Activated CD8-positive, alpha-beta memory T cell treated with anti-CD3 and anti-CD28 coated beads, Interleukin-2, amount 50 U/mL, for 1 hour (primary cell): ENCODE data around the gene IKBIP.
"Not testable (repeated sequence)": the region's sequence is repeated elsewhere in the genome, so short reads cannot be mapped to it uniquely, and the experiment has no call there.

Source experiments
- DNase-seq: peaks from one replicate; pipeline ENCODE4 v3.0.0-alpha.2; 2020; ENCODE audit errors: extremely low read depth

Gene IKBIP

DNA sequence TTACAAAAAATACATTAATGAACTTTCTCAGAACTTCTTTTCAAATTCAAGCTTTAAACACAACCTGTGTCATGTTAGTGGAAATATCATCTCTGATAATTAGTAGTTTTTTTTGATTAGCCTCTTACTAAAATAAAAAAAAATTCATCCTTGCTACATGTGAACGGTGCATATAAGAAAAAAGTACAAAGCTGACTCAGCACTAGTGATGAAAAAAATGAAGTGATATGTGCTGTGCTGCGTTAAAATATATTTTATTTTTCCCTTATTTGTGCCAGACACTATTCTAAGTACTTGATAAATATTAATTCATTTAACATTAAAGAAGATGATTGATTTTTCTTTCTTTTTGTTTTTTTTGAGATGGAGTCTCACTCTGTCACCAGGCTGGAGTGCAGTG, 7.5 kb downstream of the IKBIP start:
- no peak for DNase-seq

DNA sequence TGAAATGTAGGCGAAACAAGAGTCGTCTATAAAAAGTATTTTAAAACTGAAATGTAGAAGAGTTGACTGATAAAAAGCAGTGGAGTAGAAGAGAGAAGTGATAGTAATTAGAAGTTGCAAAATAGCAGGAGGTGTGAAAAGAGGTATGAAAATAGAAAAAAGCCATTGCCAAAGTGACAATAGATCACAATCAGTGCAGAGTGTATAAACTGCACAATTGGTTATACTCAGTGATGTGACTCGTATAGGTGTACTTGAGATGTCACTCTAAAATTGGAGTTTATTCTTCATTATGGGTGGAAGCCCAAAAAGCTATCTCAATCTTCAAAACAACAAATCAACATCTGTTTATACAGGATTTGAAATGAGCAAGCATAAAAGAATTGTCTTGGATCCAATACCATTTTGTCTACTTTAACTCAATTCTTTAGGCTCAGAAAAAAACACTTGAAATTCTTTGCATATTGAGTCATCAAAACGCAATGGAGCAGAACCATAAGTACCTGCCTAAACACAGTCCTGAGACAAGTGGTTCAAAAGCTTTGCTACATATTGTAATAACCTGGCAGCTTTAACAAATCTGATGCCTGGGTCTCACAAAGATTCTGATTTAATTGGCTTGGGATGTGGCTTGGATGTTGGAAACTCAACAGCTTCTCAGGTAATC, 8.8 kb downstream of the IKBIP start:
- no peak for DNase-seq

DNA sequence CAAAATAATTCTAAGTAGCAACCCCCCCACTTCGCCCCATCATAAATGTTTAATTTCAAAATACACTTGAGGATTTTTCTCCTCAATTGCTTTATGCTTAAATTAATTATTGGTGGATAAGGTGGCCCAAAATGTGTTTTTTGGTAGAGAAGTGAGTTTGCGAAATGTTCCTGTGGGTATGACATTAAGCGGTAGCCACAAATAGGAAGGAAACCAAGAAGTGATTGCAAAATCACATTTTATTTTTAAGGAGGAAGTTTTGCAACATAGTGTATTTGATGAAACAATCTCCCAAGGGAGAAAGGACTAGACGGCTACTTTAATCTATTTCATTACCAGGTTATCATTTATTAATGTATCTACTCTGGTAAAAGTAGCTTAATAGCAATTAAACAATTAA, 25.6 kb downstream of the IKBIP start:
- DNase-seq = no peak

DNA sequence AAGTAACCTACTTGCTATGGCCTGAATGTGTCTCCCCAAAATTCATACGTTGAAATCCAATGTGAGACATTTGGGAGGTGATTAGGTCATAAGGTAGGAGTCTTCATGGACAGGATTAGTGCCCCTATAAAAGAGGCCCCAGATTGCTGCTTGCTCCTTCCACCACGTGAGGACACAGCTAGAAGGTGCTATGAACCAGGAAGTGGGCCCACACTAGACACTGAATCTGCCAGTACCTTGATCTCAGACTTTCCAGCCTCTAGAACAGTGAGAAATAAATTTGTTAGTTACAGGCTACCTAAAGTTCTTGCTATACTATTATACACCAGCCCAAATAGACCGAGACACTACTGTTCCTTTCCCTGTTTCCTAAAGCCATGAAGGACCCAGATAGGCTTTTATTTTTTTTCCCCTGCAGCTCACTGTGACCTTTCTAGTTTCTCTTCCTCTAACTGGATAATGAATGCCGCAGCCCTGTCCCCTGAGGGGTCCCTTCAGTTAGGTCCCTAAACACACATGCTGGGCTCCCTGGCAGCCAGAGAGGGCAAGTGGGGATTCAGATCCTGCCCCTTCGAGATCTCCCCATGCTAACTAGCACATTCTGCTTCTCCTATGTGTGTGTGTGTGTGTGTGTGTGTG, 31.8 kb downstream of the IKBIP start:
- no peak for DNase-seq

DNA sequence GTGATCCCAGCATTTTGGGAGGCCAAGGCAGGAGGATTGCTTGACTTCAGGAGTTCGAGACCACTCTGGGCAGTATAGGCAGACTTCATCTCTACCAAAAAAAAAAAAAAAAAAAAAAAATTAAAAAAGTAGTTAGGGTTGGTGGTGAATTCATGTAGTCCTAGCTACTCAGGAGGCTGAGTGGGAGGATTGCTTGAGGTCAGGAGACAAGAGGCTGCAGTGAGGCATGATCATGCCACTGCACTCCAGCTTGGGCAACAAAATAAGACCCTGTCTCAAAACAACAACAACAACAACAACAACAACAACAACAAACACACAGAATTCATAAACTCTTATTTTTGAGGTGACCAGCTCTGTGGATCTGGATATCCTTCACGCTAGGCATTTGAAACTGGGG, 34.0 kb downstream of the IKBIP start:
- DNase-seq = no peak

DNA sequence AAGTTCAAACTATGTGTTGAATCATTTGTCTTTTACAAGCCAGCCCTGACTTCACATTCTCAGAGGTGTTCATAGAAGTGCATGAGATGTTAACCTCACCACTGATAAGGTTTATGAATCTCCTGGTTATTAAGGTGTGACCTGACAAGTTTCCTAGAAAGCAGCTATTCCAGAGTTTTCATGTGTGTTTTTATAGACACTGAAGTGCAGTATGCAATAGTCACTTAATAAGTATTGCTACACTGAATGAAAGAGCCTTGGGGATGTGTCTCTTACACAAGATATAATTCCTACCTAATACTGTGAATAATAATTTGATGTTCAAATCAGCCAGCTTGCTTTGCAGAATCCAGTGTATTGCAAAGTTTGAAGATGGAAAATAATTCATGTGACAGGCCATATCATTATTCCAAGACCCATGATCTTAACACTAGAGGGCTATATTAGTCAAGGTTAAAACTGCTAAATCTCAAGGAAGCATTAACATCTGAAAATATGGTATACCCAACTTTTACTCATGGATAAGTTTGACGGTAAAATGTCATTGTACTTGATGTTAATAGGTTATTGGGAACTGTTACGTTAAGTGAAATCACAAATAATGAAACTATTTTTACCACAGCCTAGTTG, 38.1 kb downstream of the IKBIP start:
- DNase-seq = no peak

DNA sequence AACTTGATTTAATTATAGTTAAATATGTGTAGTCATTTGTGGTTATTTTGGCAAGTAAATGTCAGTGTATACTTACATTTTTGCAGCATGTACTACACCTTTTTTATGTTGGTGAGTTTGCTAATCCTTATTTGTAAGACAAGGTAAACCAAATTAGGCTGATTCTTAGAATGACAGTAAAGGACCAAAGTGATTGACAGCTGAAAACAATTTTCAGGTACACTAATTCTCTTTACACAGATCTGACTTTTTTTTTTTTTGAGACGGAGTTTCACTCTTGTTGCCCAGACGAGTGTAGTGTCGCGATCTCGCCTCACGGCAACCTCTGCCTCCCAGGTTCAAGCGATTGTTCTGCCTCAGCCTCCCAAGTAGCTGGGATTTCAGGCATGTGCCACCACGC, 42.7 kb downstream of the IKBIP start:
- DNase-seq = no peak

DNA sequence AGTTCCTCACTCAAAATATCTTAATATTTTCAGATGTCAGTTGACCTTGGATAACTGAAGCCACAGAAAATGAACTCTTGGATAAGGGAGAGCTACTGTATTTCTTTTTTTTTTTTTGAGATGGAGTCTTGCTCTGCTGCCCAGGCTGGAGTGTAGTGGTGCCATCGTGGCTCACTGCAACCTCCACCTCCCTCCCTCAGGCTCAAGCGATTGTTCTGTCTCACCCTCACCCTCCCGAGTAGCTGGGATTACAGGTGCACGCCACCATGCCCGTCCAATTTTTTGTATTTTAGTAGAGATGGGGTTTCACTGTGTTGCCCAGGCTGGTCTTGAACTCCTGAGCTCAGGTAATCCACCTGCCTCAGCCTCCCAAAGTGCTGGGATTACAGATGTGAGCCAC, 47.3 kb downstream of the IKBIP start:
- DNase-seq = not testable (repeated sequence)

DNA sequence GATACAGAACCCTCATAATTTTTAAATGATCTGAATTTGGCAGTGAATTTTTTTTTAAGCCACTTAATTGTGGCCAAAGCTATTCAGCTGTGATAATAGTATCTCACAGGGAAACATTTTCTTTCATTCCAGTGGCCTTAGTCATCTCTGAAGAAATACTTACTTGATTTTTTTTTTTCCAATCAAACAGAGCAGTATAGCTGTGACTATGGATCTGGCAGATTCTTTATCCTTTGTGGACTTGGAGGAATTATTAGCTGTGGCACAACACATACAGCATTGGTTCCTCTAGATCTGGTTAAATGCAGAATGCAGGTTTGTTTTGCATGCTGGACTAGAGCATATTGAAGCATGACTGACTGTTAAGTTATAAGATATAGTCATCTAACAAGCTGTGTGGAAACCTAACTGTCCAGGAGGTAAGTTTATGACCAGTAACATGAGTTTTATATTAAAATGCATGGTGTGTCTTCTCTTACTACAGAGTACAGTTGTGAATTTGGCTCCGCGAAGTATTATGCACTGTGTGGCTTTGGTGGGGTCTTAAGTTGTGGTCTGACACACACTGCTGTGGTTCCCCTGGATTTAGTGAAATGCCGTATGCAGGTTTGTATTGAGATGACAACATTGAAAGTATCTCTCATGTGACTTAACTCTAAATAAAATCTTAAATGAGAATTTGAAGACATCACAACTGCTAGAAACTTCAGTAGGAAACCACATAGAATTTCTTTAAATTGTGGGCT, 49.2 kb downstream of the IKBIP start:
- peak; percentile 9 for DNase-seq

DNA sequence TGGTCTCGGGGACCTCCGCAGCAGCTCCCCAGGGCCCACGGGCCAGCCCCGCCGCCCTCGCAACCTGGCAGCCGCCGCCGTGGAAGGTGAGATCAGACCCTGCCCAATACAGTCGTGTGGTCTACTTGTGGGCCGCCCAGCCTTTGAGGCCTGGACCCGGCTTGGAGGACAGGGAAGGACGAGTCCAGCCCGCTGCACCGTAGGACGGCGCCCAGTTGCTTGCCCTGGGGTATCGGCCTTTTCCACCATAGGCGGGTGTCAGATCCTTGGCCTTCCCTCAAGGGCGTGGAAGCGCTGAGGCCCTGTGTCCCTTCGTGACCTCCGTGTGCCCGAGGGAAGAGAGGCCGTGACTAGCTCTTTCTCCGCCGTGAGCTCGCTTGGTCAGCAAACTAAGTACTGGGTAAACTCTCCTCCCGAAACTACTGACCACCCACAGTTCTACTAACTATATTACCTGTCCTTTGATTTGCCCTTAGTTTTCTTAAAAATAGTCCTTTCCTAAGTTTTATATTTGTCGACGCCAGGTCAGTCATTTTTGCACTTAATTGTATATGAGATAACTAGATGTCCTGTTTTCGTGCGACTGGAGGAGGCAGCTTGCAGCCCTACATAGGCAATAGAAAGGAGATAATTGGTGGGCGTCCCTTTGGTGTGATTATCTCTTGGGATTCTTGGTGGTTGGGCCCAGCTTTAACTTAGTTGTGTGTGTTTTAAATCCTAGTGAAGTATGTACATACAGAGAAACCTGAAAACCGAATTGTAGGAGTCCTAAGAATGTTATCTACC, 50.3 kb downstream of the IKBIP start:
- no peak for DNase-seq

DNA sequence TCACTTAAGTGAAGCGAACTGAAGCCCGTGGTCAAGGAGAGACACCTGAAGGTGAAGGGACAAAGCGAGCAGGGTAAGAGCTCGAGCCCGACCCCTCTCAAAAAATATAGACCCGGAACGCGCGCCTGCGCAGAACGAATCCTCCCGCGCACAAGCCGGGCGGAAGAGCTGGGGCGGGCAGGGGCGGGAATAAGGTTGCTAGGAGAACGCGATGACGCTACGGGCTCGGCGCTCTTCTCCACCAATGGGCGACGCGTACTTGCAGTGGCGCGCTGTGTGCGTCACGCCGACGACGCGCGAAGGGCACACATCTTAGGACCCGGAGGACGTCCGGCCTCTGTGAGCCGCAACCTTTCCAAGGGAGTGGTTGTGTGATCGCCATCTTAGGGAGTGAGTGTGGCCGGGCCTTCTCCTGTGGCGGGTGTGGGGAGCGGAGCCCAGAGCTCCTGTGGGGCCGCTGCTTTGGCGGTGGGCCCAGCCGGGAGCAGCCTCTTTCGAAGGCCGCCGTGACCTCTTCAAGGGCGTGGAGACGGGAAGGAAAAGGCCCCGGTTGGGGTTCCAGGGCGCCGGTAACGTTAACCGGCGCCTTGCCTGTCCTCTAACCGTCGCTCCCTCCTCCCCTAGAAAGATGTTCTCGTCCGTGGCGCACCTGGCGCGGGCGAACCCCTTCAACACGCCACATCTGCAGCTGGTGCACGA, 51.1 kb downstream of the IKBIP start, which contains the start of gene SLC25A3:
Gene SLC25A3 (plus strand): TSS at position 336 of the 699 bp plus-strand sequence. CDS start 293 bp downstream, at position 629.
- peak; percentile 85 for DNase-seq

DNA sequence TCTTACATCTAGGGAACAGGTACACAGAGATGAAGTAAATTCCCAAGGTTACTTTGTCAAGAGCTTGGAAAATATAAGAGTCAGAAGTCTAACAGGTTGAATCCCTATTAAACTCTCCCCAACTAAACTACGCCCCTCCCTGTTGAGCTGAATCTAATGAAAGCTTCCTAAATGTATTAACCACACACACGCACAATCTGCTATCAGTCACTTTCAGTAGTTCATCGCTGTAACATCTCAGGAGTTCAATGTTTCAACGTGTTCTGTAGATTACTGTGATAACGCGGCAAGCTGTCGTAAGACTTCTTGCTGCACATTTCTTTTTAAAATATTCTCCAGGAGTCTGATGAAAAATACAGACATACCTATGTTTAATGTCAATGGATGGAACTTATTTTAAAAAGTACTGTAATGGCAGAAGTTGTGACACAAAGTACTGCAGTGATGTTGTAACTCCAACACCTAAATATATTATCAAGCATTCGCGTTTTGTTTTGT, 51.7 kb downstream of the IKBIP start:
- no peak for DNase-seq

DNA sequence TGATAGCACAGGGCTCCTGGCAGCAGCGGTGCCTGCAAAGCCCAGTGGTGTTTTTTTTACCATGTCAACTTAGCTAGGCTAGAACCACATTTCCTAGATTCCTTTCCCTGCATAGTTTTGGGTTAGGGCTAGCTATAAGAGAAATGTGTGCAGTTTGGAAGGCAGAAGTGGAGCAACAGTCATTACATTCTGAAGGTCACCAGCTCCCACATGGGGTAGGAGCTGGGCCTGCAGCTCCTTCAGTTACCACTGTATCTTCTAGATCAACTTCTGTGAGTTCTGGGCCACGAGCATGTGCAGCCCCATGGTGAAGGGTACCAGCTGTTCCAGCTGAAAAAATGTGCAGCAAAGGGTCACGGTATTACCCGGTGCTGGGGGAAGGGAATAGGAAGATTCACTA, 53.4 kb downstream of the IKBIP start:
- DNase-seq = no peak

DNA sequence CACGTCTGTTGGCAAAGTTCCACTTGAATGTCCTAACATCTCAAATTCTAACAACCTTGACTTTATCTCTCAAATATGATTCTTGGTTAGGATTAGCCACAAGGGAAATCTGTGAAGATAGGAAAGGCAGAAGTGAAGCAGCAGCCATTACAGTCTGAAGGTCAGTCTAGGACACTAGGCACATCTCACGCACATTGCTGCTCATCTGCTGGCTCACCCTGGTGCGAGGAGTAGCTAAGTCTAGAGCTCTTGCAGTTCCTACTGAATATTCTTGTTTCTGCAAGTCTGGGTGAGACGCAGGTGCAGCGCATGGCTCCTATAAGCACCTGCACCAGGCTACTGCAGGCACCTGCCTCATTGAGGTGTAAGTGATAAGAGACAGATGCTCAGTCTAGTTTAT, 57.5 kb downstream of the IKBIP start:
- DNase-seq = no peak

DNA sequence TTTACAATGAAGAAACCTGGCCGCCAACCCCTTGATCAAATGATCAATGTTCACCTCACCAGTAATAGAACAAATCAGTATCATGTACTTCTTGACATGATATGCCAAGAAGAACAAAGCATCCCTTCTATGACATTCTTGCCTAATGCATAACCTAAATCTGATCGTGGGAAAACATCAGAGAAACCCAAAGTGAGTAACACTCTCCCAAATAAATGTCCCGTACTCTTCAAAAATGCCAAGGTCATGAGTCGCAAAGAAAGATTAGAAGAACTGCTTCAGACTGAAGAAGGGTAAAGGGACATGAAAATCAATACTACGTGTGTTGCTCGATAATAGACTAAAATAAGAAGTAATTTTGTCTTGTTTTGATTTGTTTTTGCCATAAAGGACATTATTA, 62.5 kb downstream of the IKBIP start:
- DNase-seq = no peak

DNA sequence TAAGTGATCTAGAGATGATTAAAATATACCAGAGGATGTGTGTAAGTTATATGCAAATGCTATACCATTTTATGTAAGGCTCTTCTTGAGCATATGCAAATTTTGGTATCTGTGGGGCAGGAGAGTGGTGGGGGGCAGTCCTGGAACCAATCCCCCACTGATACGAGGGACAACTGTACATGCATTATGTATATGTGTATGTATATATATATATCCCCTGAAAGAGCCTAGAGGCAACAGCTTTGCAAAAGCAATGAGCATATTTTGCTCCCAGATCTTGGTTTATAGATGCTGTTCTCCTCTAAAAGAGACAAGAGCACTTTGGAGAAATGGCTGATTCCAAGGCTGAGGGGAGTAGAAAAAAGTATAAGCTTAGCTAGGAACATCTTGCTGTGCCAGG, 63.5 kb downstream of the IKBIP start:
- no peak for DNase-seq

DNA sequence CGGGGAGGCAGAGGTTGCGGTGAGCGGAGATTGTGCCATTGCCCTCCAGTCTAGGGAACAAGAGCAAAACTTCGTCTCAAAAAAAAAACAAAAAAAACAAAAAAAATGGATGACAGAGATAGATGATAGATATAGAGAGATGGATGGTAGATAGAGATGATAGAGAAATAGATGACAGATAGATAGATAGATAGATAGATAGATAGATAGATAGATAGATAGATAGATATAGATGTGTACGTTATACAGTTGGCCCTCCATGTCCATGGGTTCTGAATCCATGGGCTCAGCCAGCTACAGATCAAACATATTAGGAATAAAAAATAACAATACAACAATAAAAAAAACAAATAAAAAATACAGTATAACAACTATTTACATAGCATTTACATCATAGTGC, 63.9 kb downstream of the IKBIP start:
- DNase-seq = no peak

DNA sequence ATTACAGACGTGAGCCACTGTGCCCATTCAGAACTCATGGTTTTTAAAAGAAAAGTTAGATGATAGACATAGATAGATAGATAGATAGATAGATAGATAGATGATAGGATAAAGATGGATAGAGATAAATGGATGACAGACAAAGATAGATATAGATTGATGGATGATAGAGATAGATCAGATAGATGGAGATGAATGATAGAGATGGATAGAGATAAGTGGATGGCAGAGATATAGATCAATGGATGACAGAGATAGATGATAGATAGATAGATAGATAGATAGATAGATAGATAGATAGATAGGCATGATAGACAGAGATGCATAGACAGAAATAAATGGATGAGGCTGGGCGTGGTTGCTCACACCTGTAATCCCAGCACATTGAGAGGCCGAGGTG, 64.8 kb downstream of the IKBIP start:
- no peak for DNase-seq

DNA sequence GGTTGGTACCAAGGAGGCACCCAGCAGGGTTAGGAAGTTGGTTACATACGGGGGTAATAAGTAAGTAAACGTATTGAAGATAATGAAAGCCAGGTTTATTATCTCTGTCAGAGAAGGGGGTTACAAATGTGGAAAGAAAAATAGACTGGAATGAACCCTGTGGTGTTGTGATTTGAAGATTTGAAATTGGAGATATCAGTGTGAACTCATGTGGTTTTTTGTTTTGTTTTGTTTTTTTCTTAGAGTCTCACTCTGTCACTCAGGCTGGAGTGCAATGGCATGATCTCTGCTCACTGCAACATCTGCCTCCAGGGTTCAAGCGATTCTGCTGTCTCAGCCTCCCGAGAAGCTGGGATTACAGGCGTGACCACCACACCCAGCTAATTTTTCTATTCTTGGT, 65.2 kb downstream of the IKBIP start:
- no peak for DNase-seq

DNA sequence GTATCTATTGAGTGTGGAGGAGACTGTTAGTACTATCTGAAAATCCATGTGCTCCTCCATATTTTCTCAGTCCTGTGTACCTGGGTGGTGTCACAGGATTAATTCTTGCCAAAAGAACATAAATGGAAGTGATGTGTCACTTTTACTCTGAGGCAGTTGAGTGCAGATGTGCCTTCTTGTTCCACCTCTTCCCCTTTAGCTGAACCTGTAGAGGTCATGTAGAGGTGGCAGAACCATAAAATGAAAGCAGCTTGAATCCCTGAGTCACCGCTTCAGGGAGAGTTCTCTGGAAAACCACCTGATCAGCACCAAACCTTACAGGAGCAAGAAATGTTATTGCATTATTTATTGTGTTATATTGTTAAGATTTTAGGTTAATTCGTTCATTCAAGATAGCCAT, 65.8 kb downstream of the IKBIP start:
- no peak for DNase-seq

DNA sequence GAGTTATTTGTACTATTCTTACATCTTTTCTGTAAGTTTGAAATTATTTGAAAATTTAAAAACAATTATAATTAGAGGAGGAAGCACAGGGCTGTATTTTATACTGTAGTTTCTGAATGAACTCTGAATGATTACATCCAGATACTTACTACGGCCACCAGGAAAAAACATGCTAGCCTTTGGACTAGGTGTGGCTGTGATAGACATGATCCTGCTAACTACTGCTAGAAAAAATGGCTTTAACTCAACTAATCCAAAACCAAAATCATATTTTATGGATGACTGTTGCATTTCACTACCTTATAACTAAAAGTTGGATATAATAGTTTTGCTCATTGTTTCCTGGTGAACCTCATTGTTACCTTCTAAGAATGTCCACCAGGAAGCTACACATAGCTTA, 66.2 kb downstream of the IKBIP start:
- no peak for DNase-seq
